HG03469 (cell line): ENCODE measurements around the gene HERPUD2.
A peak's percentile ranks its signal among the peaks of the same experiment; 100 is the strongest.
"Not testable (repeated sequence)": the region's sequence is repeated elsewhere in the genome, so short reads cannot be mapped to it uniquely, and the experiment has no call there.

Source experiments
- ATAC-seq: cut with Tn5 transposase; IDR thresholded peaks from one replicate; pipeline ENCODE4 v1.9.1; 2021; ENCODE audit warnings: mild to moderate bottlenecking, moderate library complexity, moderate number of reproducible peaks; ENCODE audit not compliant: unreplicated experiment

HERPUD2 gene

GRCh38 chr7:35714862-35715261 is 19.9 kb upstream of the HERPUD2 start:
- ATAC-seq, result no peak

- ATAC-seq, result no peak
Observed at GRCh38 chr7:35714407-35714806, 19.5 kb upstream of the HERPUD2 start.

GRCh38 chr7:35712563-35713226 is 17.8 kb upstream of the HERPUD2 start:
- no peak for ATAC-seq

GRCh38 chr7:35707422-35707821 is 12.5 kb upstream of the HERPUD2 start:
- ATAC-seq, result no peak

- no peak for ATAC-seq
Observed at GRCh38 chr7:35705932-35706461, 11.1 kb upstream of the HERPUD2 start.

GRCh38 chr7:35704261-35704660 is 9.3 kb upstream of the HERPUD2 start:
- ATAC-seq, result no peak

GRCh38 chr7:35702541-35702940 is 7.6 kb upstream of the HERPUD2 start:
- no peak for ATAC-seq

GRCh38 chr7:35701287-35701900 is 6.5 kb upstream of the HERPUD2 start:
- peak; percentile 75 for ATAC-seq

- no peak for ATAC-seq
Observed at GRCh38 chr7:35700865-35701264, 5.9 kb upstream of the HERPUD2 start.

GRCh38 chr7:35700333-35700732 is 5.4 kb upstream of the HERPUD2 start:
- no peak for ATAC-seq

- ATAC-seq, result no peak
Observed at GRCh38 chr7:35699796-35700305, 4.9 kb upstream of the HERPUD2 start.

- ATAC-seq, result not testable (repeated sequence)
Observed at GRCh38 chr7:35698382-35698781, 3.4 kb upstream of the HERPUD2 start.

GRCh38 chr7:35697414-35698175 is 2.7 kb upstream of the HERPUD2 start:
- ATAC-seq, result no peak

- no peak for ATAC-seq
Observed at GRCh38 chr7:35695987-35696386, 1.1 kb upstream of the HERPUD2 start.

- ATAC-seq, result no peak
Observed at GRCh38 chr7:35695473-35695850, 527 bp upstream of the HERPUD2 start.

GRCh38 chr7:35694161-35694783 is 663 bp downstream of the HERPUD2 start:
- ATAC-seq, result peak; percentile 1

- ATAC-seq, result no peak
Observed at GRCh38 chr7:35691827-35692307, 3.1 kb downstream of the HERPUD2 start.

GRCh38 chr7:35691366-35691765 is 3.6 kb downstream of the HERPUD2 start:
- ATAC-seq, result no peak

GRCh38 chr7:35690614-35691013 is 4.3 kb downstream of the HERPUD2 start:
- ATAC-seq, result not testable (repeated sequence)

GRCh38 chr7:35685781-35686180 is 9.2 kb downstream of the HERPUD2 start:
- ATAC-seq, result no peak
